GM18951 (cell line): Measurements from ENCODE around the gene HSD3B7.
"Not testable (repeated sequence)": the region's sequence is repeated elsewhere in the genome, so short reads cannot be mapped to it uniquely, and the experiment has no call there.

Experiments used
- POLR2A ChIP-seq: IDR thresholded peaks from 4 replicates; pipeline ENCODE4 v1.6.1; 2011; ENCODE audit warnings: mild to moderate bottlenecking; ENCODE audit not compliant: insufficient read length, insufficient read depth; ENCODE audit errors: extremely low read depth
- in situ Hi-C: fragments of 300-500 bp; cut with MboI; formaldehyde crosslinking; loops from one replicate; pipeline ENCODE4 v1.12.0; 2022; ENCODE audit warnings: low sequenced_read_pairs, mixed read lengths, inconsistent platforms; ENCODE audit not compliant: unreplicated experiment

The HSD3B7 gene

DNA sequence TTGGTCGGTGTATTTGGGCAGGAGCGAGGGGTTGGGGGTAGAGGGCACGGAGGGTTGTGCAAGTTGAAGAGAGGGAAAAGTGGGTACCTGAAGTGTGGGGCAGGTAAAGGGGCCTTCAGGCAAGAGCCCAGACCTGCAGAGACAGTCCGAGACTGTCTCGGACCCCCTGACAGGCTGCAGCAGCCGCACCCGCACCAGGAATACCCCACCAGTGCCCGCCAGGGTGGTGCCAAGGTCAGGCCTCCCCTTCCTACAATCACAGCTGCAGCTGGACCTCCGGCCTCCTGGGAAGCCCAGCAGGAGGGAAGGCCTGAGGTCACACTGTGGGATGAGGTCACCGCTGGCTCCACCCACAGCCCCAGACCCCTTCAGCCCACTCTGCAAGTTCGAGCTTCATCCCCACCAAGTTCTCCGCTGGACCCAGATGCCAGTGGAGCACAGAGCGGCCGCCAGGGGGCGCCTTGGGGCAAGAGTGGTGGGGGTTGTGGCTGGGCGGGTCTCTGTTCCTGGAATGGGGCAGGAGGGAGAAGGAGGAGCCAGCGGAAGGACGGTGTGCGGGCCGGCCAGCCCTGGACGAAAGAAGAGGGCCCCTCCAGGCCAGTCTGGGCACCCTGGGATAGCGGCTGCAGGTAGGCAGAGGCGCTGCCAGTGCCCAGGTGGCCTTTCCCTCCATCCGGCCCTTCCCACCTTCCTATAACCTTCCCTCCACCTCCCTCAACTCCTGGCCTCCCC is at the start of gene HSD3B7:
Gene HSD3B7 (plus strand): TSS at position 539 of the 732 bp plus-strand sequence. CDS start 452 bp downstream, outside the sequence.
- no peak for TF ChIP-seq POLR2A
- in situ Hi-C loops: loop anchor here (25.0 kb wide), 2 partner anchors 452 to 877 kb away; partner anchors contain the start of genes COX6A2, ZNF267 and ZNF843

DNA sequence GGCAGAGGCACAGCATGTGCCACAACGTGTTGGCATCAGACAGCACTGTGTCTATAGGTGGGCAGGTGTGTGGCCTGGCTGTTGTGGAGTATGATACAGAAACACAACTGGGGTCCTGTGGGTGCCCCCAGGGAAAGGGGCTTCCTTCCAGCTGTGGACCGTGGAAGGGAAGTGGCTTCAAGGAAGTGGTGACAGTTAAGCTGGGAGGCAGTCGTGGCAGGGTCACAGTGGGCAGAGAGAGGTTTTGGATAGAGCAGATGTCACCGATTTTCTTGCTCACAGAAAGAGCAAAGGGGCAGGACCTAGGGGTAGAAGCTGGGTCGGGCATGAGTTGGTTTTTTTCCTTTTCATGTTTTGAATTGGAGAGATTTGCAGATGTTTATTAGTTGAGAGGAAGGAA is 47.3 kb upstream of the HSD3B7 start:
- TF ChIP-seq POLR2A: no peak
- in situ Hi-C loops: no loop called here

DNA sequence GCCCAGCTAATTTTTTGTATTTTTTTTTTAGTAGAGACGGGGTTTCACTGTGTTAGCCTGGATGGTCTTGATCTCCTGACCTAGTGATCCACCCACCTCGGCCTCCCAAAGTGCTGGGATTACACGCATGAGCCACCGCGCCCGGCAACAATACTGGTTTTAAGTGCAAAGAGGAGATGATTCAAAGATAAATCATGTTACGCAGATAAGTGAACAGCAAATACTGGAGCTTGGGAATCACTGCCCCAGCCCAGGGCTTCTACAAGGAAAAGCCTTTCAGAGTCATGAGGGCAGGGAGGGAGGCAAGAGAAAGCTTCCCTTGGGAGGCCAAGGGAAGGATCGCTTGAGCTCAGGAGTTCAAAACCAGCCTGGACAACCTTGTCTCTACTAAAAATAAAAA is 45.4 kb upstream of the HSD3B7 start:
- in situ Hi-C loops: not testable (repeated sequence)

DNA sequence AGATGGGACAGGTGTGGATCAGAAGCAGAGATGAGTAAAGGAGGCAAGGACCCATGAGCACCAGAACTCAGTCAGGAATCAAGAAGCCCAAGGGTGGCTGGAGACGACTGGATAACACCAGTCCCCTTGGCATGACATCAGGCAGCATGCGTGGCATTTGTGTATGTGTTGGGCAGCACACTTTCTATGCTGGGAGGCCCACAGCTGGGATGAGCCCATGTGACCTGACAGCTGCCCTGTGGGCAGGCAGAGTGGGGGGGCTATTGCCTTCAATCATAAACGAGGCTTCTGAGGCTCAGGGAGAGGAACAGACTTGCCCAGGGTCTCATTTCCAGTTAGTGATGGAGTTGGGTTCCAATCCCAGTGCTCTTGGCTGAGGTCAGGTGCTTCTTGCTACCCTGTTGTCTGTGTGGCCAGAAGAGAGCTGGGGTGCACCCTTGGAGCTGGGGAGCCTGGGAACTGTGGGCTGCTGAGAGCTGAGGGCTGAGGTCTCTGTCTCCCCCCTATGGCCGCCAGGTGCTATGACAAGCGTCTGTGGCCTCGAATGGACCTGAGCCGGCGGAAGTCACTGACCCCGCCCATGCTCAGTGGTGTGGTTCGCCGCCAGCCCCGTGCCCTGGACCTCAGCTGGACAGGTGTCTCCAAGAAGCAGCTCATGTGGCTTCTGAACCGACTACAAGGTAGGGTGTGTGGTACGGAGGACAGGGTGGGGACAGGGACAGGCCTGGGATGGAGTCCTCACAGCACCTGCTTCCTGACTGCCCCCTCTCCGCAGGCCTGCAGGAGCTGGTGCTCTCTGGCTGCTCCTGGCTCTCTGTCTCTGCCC is 43.2 kb upstream of the HSD3B7 start:
- TF ChIP-seq POLR2A: no peak
- in situ Hi-C loops: no loop called here

DNA sequence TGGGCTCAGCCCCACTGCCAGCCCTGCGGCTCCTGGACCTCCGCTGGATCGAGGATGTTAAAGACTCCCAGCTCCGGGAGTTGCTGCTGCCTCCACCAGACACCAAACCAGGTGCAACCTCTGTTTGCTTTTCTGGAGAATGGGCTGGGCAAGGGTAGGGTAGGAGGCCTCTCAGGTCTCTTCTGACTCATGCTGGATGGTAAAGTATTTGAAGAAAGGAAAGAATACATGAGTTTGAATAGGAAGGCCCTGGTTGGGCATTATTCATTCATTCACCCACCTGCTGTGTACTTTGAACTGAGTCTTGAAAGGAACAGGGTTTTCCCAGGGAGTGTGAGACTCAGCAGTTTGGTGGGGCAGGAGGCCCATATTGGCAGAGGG is 42.6 kb upstream of the HSD3B7 start:
- TF ChIP-seq POLR2A: no peak
- in situ Hi-C loops: no loop called here

DNA sequence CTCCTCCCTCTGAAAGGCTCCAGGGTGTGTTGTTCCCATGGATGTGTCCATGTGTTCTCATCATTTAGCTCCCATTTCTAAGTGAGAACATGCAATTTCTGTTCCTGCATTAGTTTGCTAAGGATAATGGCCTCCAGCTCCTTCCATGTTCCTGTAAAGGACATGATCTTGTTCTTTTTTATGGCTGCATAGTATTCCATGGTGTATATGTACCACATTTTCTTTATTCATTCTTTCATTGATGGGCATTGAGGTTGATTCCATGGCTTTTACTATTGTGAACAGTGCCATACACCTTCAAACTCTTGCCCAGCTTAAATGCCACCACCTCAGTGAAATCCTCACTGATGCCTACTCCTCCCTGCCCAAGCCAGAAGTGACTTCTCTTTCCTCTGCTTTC is 40.7 kb upstream of the HSD3B7 start:
- no peak for TF ChIP-seq POLR2A
- in situ Hi-C loops: no loop called here

GRCh38 chr16:30946671-30947540 is 38.1 kb upstream of the HSD3B7 start:
- in situ Hi-C loops: no loop called here
- no peak for TF ChIP-seq POLR2A

GRCh38 chr16:30947541-30947858 is 37.5 kb upstream of the HSD3B7 start:
- in situ Hi-C loops: no loop called here

DNA sequence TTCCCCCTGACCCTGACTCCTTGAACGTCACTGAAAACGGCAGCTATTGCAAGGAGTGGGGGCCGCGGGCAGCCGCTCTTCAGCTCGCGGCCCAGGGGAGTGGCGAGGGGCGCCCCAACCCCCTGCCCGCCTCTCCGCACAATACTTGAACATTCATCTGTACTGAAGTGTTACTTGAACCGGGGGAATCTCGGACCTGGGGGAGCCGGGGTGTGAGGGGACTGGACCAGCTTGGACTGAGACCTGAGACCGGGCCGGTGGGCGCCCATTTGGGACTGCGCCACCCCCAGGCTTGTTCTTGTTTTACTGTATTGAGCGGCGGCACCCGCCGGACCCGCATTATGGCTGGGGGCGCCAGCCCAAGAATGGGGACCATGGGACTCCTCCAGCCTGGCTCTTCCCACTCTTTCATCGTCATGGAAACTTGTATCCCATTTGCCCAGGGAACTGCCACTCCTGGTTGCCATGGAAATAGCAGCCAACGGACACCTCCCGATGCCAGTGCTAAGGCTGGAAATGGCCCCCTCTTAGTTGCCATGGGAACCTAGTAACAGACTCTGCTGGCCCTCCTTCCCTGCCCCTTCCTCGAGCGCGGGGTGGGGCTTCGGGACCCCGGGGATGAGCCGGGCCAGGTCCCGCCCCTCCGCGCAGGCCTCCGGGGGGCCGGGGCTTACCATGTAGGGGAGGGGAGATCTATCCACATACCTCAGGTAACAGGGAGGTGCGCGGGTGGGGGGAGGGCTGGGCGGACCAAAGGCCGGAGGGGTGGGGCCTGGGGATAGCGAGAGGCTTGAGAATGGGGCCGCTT is 36.9 kb upstream of the HSD3B7 start:
- no peak for TF ChIP-seq POLR2A
- in situ Hi-C loops: no loop called here

More at GRCh38 chr16:30947541-30947858, 37.5 kb upstream of the HSD3B7 start:
- no peak for TF ChIP-seq POLR2A

- TF ChIP-seq POLR2A: peak; percentile 83
- in situ Hi-C loops: no loop called here
Observed at GRCh38 chr16:30948667-30949649, 36.0 kb upstream of the HSD3B7 start, which contains the start of gene ORAI3. Gene ORAI3, plus strand, starts transcription at chr16:30949068. Its CDS starts 222 bp downstream, at chr16:30949290.

GRCh38 chr16:30949650-30950515 is 35.1 kb upstream of the HSD3B7 start:
- peak; percentile 80 for TF ChIP-seq POLR2A
- in situ Hi-C loops: no loop called here
